HL-60 (cell line): ENCODE data around the gene SZT2.

Source experiments
- DNase-seq, 2 experiments: peaks; one replicate each; pipeline ENCODE4 v3.0.0-alpha.2; 2010 to 2020; ENCODE audit warnings: low read depth in 1 of 2, low spot score in 1 of 2
- H3K27ac ChIP-seq: fragments of 250-450 bp; sonication (Bioruptor Pico); replicated peaks from 2 replicates; pipeline ENCODE4 v1.5.1; 2020; ENCODE audit warnings: mild to moderate bottlenecking, moderate library complexity
- H3K27me3 ChIP-seq: fragments of 250-450 bp; sonication (Bioruptor Pico); 2 replicates; pipeline ENCODE4 v1.5.1; 2021; ENCODE audit warnings: mild to moderate bottlenecking, moderate library complexity; ENCODE audit not compliant: insufficient read depth, poor library complexity, severe bottlenecking
- H3K4me3 ChIP-seq: replicated peaks from 2 replicates; pipeline ENCODE4 v1.5.1; 2011; ENCODE audit warnings: mild to moderate bottlenecking, control low read depth, low read length; ENCODE audit not compliant: insufficient read depth
- CTCF ChIP-seq: IDR thresholded peaks from one replicate; pipeline ENCODE4 v1.5.1; 2011; ENCODE audit warnings: low read length, control low read depth, inconsistent platforms; ENCODE audit not compliant: insufficient read depth
- GABPA ChIP-seq: IDR thresholded peaks from 2 replicates; pipeline ENCODE4 v1.6.1; 2012; ENCODE audit warnings: low read depth
- POLR2AphosphoS5 ChIP-seq: IDR thresholded peaks from 2 replicates; pipeline ENCODE4 v1.6.1; 2012; ENCODE audit warnings: low read depth
- REST ChIP-seq: IDR thresholded peaks from 2 replicates; pipeline ENCODE4 v1.6.1; 2012; ENCODE audit warnings: low read depth; ENCODE audit not compliant: insufficient replicate concordance
- SPI1 ChIP-seq: IDR thresholded peaks from 2 replicates; pipeline ENCODE4 v1.6.1; 2012; ENCODE audit warnings: low read depth, mild to moderate bottlenecking, borderline replicate concordance

The SZT2 gene

GRCh38 chr1:43382027-43382779, 7.5 kb upstream of the SZT2 start:
- no peak for DNase-seq
- TF ChIP-seq GABPA: no peak
- TF ChIP-seq SPI1: no peak
- no peak for TF ChIP-seq CTCF
- TF ChIP-seq POLR2AphosphoS5: no peak
- TF ChIP-seq REST: no peak
- Histone ChIP-seq H3K27ac (peak overlapping the region; percentile 40; the same call in 1 of the 2 replicates), H3K27me3 (no peaks in the 10 kb centered on the region), H3K4me3 (no peak overlapping the region)

GRCh38 chr1:43383449-43383848, 6.2 kb upstream of the SZT2 start:
- no peak overlapping the region for H3K27ac ChIP-seq
- no peaks in the 10 kb centered on the region for H3K27me3 ChIP-seq
- TF ChIP-seq SPI1: no peak
- no peak for TF ChIP-seq REST
- TF ChIP-seq POLR2AphosphoS5: no peak
- no peak for TF ChIP-seq GABPA
- no peak for TF ChIP-seq CTCF
- DNase-seq: no peak
- no peak overlapping the region for H3K4me3 ChIP-seq

GRCh38 chr1:43386676-43387075, 3.0 kb upstream of the SZT2 start:
- no peak overlapping the region; the same call in 1 of the 2 replicates for H3K27ac ChIP-seq
- DNase-seq: no peak
- TF ChIP-seq POLR2AphosphoS5 (no peak), SPI1 (no peak), REST (no peak), CTCF (no peak), GABPA (no peak)
- no peaks in the 10 kb centered on the region for H3K27me3 ChIP-seq
- H3K4me3 ChIP-seq: no peak overlapping the region
